ENCODE data around the gene ZNF593. TPM values are rescaled to one million over a fixed set of nuclear protein-coding genes. Genes with fewer than 3 reads are reported as not detected.

ZNF593 gene
- 34.3 and 36.2 TPM in 2 replicates for total RNA-seq
- long read RNA-seq, partial matches to known transcripts, result 0 of 2 reads
- long read RNA-seq, other reads (novel, unspliced or antisense), result 0 of 2 reads

DNA sequence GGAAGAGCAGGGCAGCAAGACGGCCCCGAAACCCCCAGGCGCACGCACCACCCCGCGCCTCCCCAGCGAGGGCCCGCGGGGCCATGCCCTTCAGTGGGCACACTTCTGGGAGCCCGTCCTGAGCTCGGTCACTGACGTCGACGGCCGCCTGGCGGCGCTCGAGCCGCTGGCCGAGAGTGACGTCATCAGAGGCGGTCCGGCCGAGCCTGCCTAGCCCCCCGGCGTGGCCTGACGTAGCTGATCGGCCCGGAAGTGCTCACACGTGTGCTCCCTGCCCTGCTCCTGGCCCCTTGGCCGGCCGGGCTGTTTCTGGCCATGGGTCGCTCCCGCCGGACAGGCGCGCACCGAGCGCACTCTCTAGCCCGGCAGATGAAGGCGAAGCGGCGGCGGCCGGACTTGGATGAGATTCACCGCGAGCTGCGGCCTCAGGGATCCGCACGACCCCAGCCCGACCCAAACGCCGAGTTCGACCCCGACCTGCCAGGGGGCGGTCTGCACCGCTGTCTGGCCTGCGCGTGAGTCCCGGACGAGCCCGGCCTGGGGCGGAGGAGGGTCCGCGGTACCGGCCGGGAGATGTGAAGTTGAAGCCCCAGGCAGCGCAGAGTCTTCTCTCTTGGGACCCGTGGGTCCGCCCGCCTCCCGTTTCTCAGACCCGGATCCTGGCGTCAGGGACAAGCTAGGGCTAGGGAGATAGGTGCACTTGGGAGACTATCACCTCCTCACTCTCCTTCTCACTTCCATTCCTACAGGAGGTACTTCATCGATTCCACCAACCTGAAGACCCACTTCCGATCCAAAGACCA is at the start of gene ZNF593:
ZNF593 (plus strand) TSS at position 240 of the 803 bp plus-strand sequence; CDS start at position 316, 76 bp downstream.
- H3K36me3 Mint-ChIP-seq (ENCODE audit: low read depth), result no peaks in the 10 kb centered on the region
- H3K27me3 Mint-ChIP-seq (ENCODE audit: low read depth), result no peaks in the 10 kb centered on the region
- H3K4me3 Mint-ChIP-seq, result peak within 1 kb of the TSS; percentile 90
- H3K9me3 Mint-ChIP-seq, result no peaks in the 10 kb centered on the region
- DNase-seq (ENCODE audit: low read depth, low spot score), result peak; percentile 89
- peak within 1 kb of the TSS; percentile 89 for H3K27ac Mint-ChIP-seq (ENCODE audit: unreplicated experiment)
- H3K4me1 Mint-ChIP-seq, result peaks cover 33% of the 10 kb centered on the region
- TF ChIP-seq, protein P1, sequence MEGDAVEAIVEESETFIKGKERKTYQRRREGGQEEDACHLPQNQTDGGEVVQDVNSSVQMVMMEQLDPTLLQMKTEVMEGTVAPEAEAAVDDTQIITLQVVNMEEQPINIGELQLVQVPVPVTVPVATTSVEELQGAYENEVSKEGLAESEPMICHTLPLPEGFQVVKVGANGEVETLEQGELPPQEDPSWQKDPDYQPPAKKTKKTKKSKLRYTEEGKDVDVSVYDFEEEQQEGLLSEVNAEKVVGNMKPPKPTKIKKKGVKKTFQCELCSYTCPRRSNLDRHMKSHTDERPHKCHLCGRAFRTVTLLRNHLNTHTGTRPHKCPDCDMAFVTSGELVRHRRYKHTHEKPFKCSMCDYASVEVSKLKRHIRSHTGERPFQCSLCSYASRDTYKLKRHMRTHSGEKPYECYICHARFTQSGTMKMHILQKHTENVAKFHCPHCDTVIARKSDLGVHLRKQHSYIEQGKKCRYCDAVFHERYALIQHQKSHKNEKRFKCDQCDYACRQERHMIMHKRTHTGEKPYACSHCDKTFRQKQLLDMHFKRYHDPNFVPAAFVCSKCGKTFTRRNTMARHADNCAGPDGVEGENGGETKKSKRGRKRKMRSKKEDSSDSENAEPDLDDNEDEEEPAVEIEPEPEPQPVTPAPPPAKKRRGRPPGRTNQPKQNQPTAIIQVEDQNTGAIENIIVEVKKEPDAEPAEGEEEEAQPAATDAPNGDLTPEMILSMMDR (conservative IDR thresholded peaks at IDR 0.05), result peak; percentile 89

DNA sequence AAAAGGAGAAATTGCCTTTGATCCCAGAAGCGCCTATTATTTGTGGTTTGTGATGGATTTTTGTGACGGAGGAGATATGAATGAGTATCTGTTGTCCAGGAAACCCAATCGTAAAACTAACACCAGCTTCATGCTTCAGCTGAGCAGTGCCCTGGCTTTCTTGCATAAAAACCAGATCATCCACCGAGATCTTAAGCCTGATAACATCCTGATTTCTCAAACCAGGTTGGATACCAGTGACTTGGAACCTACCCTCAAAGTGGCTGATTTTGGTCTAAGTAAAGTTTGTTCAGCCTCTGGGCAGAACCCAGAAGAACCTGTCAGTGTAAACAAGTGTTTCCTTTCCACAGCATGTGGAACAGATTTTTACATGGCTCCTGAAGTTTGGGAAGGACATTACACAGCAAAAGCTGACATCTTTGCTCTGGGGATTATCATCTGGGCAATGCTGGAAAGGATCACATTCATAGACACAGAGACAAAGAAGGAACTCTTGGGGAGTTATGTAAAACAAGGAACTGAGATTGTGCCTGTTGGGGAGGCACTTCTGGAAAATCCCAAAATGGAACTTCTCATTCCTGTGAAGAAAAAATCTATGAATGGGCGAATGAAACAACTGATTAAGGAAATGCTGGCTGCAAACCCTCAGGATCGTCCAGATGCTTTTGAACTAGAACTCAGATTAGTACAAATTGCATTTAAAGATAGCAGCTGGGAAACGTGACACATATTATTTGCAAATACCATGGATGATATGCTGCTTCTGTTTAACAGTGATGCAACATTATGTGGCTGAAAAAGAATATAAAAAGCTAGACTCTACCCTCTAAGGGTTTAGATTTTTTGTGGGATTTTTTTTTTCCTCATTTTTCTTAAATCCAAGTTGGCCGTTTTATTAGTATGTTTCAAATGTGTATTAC is 47.6 kb upstream of the ZNF593 start:
- Mint-ChIP-seq H3K4me3 (no peak overlapping the region), H3K4me1 (no peaks in the 10 kb centered on the region), H3K27me3 (ENCODE audit: low read depth) (no peaks in the 10 kb centered on the region), H3K27ac (ENCODE audit: unreplicated experiment) (no peak overlapping the region), H3K9me3 (no peaks in the 10 kb centered on the region), H3K36me3 (ENCODE audit: low read depth) (no peaks in the 10 kb centered on the region)
- TF ChIP-seq, protein P1 (conservative IDR thresholded peaks at IDR 0.05), result no peak
- DNase-seq (ENCODE audit: low read depth, low spot score), result no peak

DNA sequence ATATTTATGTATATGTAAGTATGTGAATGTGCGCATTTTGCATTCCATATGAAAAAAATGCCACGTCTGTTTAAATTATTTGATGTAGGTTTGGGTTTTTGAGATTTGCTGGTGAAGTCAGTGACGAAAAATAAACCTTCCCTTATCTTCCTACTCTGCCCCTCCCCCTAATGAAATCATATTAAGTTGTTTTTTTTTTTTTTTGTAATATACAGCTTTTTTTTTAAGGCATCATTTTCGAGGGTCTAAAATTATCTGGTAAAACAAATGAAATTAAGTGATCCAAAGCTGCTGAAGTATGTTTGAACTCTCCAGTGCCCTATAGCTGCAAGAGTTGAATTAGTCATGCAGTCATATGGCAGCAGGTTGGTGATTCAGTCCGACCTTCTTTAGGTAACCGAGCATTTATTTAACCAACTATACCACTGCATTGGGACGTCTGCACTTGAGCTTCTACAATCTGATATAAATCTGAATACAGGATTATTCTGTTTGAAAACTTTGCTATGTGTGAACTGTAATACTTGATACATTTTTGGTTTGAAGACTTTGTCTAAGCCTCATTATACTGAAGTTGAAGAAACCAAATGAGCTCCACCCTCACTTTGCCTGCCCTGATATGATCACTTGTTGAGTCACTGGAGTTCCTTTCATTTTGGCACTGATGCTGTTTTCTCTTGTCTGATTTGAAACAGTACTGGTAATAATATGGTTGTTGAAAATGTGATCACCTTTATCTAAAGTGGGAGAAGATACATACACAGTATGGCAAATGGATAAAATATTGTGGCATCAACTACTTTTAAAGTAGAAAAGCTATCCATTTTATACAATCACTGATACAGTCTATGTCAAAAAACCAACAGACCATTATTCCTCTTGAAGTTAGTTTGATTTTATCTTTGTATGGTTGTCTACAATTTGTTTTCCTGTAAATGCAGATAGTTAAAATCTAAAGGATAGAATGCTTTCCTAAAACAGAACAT is 46.4 kb upstream of the ZNF593 start:
- TF ChIP-seq, protein P1 (conservative IDR thresholded peaks at IDR 0.05), result no peak
- DNase-seq (ENCODE audit: low read depth, low spot score), result no peak
- no peak overlapping the region for H3K27ac Mint-ChIP-seq (ENCODE audit: unreplicated experiment)
- H3K9me3 Mint-ChIP-seq, result no peaks in the 10 kb centered on the region
- H3K36me3 Mint-ChIP-seq (ENCODE audit: low read depth), result no peaks in the 10 kb centered on the region
- H3K4me1 Mint-ChIP-seq, result no peaks in the 10 kb centered on the region
- no peak overlapping the region for H3K4me3 Mint-ChIP-seq
- no peaks in the 10 kb centered on the region for H3K27me3 Mint-ChIP-seq (ENCODE audit: low read depth)

DNA sequence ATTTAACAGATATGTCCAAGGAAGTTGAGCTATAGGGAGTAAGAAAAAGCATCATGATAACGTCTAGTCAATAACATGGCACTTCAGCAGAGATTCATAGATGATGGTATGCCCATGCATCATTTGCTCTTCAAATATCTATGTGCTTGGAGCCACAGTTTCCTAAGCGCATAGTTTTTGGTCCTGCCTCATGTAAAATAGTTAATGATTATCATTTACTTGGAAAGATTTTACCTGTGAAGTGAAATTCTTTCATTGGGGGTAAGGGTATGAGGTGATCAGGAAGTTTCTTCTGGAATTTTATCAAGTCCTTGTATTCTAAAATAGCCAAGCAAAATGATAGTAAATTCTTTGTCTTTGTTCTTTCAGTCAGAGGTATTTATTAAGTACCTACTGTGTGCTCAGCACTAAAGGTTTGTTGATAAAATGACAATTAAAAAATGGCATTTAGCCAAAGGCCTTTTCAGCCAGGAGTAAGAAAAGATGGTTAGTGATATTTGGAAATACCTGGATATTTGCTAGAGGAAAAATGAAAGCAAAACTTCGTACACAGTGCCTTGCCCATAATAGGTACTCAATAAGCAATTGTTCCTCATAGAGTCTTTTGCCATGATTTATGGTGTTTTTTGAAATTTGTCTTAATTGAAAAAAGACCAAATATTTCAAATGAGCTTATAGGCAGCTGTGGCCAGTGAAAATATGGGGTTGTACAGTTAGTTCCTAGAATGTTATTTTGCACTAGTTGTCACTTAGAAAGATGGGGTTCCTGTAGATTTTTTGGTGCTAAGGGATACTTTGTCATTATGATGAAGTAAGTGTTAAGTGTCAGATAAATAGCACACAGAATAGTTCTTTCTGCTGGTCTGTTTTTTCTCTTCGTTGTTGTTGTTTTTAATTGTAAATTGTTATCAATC is 45.0 kb upstream of the ZNF593 start:
- Mint-ChIP-seq H3K27ac (ENCODE audit: unreplicated experiment) (no peak overlapping the region), H3K4me3 (no peak overlapping the region)
- TF ChIP-seq, protein P1 (conservative IDR thresholded peaks at IDR 0.05), result no peak

More for the DNA sequence above, 45.0 kb upstream of the ZNF593 start:
- Mint-ChIP-seq H3K9me3 (no peaks in the 10 kb centered on the region), H3K27me3 (ENCODE audit: low read depth) (no peaks in the 10 kb centered on the region), H3K4me1 (peaks cover 4% of the 10 kb centered on the region), H3K36me3 (ENCODE audit: low read depth) (no peaks in the 10 kb centered on the region)
- DNase-seq (ENCODE audit: low read depth, low spot score), result no peak

Measured in neural crest cell (in vitro differentiated cells).